NCI-H2227 (cell line): ENCODE results near the gene DDR2.
A peak's percentile ranks its signal among the peaks of the same experiment; 100 is the strongest.
"Not testable (repeated sequence)": the region's sequence is repeated elsewhere in the genome, so short reads cannot be mapped to it uniquely, and the experiment has no call there.

Experiments
- DNase-seq: peaks from one replicate; lab custom pipeline; 2025; ENCODE audit not compliant: unreplicated experiment; lab: John Stamatoyannopoulos, UW

DDR2 gene

DNA sequence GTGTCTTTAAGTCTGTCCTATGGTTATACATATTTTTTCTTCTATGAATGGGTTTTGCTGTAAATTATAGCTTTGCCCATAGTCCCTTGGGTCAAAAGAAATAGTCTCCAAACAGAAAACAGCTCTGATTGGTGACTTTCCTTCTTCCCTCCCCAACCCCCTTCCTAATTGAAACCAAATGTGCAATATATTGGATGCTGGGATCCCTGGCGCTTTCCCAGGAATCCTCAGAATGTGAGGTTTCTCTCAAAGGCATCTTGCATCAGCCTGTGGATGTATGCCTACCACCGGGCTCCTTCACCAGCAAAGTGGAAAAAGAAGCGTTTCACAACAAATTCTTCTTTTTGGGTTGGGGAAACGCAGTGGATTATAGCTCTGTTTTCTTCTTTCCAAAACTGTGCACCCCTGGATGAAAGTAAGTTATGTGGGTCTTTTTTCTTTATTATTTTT is at the start of gene DDR2:
TSS of gene DDR2 (plus strand) at position 248 of the 450 bp plus-strand sequence. CDS start 86,600 bp downstream, outside the sequence.
- DNase-seq = peak; percentile 68

DNA sequence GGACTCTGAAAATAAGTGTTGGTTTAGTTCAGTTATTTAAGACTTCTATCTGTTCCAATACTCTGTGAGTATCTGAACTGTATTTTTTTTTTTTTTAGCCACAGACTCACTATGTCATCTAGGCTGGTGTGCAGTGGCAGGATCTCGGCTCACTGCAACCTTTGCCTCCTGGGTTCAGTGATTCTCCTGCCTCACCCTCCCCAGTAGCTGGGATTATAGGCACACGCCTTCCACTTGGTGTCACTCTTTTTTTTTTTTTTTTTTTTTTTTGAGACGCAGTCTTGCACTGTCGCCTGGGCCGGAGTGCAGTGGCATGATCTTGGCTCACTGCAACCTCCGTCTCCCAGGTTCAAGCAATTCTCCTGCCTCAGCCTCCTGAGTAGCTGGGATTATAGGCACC is 49.4 kb upstream of the DDR2 start:
- not testable (repeated sequence) for DNase-seq

DNA sequence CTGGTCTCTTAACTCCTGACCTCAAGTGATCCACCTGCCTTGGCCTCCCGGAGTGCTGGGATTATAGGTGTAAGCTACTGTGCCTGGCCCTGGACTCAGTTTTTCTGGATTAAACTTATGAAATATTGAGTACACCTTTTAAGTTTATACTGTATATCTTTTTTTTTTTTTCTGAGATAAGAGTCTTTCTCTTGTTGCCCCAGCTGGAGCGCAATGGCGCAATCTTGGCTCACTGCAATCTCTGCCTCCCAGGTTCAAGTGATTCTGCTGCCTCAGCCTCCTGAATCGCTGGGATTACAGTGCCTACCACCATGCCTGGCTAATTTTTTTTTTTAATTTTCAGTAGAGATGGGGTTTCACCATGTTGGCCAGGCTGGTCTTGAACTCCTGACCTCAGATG is 47.2 kb upstream of the DDR2 start:
- not testable (repeated sequence) for DNase-seq

DNA sequence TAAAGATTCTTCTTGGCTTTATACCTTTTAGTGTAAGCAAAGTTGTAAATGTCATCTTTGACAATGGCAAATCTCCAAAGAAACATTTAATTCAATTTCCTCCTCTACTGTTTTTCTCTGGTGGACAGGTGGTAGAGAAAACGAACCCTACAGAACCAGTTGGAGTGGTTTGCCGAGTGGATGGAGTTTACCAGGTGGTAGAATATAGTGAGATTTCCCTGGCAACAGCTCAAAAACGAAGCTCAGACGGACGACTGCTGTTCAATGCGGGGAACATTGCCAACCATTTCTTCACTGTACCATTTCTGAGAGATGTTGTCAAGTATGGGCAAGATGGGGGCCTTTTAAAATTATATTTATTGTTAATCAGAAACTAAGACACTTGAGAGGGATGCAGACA is 44.9 kb upstream of the DDR2 start:
- DNase-seq = no peak

DNA sequence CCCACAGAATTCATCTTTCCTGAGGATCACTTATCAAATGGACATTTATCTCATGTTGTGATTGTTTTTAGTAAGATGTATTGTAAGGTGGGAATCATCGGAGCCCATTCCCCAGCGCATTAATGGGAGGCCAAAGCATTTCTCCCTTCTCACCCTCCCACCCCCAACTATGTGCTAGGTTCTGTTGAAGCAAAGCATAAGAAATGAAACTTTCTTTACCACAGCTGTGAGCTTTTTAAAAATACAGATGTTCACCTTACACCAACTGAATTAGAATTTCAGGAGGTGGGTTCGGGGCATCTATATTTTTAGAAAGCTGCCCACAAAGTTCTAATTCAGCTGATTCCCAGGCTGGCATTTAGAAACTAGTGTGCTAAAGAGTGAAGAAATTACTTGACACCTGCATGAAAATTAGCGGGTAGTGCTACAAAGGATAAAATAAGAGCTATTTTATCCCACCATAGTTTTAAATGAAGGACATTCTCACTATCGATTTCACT is 44.5 kb upstream of the DDR2 start:
- DNase-seq = no peak

DNA sequence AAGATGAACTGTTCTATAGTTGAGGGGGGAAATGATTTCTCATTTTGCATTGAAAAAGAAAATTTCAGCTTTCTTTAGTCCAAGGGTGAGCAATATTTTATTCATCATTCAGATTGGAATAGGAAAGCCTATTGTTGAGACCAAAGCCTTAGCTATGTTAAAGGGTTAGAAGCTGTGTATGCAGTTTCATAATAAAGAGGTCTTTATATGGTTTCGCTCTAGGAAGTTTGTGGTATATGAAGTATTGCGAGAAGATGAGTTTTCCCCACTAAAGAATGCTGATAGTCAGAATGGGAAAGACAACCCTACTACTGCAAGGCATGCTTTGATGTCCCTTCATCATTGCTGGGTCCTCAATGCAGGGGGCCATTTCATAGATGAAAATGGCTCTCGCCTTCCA is 42.2 kb upstream of the DDR2 start:
- DNase-seq = no peak

DNA sequence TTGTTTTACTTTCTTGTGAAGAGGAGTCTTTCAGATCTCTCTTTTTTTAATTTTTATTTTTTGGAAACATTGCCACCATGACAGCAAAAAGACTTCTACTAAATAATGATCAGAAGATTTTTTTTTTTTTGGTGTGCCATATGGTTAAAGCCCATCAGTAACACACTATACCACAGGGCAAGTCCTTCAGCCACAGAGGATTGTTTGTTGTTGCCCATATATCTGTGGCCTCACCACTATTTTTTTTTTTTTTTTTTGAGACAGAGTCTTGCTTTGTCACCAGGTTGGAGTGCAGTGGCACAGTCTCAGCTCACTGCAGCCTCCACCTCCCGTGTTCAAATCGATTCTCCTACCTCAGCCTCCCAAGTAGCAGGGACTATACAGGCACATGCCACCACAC is 41.6 kb upstream of the DDR2 start:
- DNase-seq = no peak

DNA sequence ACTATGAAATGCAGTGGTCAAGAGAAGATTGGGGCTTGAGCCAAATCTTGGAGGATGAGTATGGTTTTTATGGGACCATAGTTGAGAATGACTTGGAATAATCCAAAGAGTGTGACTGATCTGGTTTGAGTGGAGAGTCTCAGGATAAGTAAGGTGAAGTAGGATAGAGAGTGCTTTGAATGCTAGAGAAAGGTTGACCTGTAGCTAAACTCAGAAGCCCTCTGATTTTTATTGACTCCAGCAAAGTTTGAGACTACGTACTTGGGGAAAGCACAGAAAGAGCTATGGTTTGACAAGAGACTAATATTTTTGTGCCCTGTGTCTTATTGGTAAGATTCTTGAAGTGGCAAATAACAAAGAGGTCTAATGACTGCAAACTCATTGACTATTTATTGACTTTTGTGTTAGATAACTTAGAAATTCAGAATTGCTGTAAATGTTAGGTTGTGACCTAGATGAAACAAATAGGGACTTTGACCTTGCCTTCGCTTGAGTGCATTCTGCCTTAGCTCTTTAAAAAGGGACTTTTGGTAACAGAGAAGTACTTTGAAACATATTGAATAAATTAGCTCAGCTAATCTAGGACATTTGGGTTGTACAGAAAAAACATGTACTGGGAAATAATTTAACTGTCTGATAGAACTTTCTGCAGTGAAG is 35.6 kb upstream of the DDR2 start:
- no peak for DNase-seq

DNA sequence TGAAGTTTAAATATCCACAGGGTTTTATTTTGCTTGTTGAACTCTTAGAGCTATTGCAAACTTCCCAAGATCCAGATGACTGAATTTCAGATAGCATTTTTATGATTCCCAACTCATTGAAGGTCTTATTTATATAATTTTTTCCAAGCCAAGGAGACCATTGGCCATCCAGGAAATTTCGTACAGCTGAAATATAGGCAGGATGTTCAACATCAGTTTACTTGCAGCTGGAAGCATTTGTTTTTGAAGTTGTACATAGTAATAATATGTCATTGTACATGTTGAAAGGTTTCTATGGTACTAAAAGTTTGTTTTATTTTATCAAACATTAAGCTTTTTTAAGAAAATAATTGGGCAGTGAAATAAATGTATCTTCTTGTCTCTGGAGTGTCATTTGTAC is 32.8 kb upstream of the DDR2 start:
- no peak for DNase-seq

DNA sequence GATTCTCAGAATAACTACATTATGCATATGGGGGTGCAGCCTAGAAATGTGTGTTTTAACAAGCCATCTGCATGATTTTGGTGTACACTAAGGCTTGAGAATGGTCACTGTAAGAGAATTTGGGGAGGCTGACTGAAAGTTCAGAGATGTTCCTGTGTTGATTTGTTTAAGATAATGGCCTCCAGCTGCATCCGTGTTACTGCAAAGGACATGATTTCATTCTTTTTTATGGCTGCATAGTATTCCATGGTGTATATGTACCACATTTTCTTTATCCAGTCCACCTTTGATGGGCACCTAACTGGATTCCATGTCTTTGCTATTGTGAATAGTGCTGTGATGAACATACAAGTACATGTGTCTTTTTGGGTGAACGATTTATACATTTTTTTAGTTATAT is 29.1 kb upstream of the DDR2 start:
- DNase-seq = not testable (repeated sequence)

DNA sequence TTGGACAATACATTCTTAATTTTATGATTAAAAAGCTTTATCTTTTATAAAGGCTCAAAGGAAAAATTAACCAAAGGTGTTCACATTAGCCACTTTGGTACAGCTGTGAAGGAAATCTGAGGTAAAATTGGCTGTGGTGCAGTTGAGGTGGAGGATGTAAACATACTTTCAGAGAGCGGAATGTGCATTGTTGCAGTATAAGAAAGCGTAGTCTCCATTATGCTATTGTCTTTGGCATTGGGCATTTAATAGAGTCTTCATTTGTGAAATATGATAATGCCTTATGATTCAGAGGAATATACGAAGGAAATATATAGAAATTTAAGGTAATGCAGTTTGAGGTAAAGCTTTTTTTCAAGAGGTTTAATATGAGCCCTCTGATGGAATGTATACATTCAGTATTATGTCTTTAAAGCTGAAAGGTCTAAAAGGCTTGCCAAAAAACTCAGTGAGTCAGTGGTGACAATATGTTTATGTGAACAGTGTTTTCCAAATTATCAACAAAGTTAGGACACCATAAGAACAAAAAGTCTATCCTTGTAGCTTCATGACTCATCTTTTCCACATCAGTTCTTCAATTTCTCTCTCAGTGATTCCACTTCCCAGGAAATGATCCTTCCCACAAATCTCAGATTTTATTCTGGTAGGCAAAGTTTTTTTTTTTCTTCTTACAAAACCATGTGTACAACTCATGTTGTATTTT is 26.9 kb upstream of the DDR2 start:
- no peak for DNase-seq

DNA sequence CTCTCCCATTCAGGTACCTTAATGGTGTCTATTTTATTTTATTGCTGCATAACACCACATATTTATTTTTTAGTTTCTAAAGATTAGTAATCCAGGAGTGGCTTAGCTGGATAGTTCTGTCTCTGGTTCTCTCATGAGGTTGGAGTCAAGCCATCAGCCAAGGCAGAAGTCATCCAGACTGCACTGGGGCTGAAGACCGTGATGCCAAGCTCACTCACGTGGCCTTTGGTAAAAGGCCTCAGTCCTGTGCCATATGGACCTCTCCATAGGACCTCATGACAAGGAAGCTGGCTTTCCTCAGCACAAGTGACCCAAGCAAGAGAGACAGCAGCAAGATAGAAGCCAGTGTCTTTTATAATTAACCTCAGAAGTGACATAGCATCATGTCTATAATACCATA is 23.0 kb upstream of the DDR2 start:
- DNase-seq = no peak

DNA sequence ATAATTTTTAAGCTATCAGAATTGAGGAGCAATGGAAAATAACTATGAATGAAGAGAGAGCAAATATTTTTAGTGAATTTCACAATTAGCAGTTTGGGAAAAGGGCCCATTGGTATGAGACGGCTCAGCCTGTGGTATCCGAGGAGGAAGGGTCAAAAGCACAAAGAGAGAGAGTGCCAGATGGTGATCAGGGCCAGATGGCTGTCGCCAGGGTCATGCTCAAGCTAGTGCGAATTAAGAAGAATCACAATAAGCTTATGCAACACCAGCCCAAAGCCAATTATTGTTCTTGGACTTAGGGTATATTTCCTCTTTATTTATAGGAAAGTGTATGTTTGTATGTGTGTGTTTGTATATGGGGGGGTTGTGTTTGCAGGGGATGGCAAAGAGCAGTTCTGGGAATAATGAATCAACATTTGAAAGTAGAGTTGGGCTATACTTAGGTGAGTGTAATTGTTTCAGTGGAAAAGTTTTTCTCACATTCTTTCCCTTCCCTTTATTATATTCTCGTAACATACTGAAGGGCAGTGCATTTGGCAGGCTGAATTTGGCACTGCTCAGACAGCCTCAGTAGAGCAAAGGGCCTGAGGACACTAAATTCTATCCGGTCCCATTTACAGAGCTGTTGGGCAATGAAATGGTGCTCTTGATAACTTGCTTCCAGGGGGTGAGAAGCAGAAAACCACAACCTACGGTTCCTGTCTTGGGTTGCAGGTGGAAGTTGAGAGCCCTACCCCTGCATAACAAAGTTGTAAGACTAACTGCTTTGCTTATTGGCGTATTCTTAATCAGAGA is 19.5 kb upstream of the DDR2 start:
- DNase-seq = no peak

DNA sequence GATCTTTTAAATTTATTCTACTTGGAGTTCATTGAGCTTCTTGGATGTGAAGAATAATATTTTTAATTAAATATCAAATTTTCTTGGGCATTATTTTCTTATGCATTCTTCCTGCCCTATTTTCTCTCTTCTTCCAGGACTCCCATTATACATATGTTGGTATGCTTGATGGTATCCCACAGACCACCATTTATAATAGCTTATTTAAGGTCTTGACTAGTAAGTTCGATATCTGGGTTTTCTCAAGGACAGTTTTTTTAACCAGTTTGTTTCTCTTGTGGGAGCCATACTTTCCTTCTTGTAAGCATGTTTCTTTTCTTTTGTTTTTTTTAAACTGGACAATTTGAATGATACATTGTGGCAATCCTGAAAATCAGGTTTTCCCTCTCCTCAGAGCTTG is 15.4 kb upstream of the DDR2 start:
- no peak for DNase-seq

DNA sequence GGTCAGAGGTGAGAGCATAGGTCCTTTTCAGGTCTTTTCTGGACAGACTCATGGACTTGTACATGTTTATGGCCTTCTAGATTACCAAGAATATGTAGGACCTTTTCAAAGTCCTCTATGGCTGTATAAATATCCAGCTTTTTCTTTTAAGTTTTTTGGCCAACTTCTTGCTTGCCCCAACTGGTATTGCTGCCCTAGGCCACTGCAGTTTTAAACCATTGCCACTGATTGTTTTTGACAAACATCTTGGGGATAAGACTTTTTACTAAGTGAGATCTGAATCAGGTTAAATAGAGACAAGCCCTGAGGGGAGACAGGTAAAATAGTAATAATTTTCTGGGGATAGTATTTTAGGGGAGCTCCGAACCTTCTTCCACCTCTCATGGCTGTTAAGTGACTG is 14.8 kb upstream of the DDR2 start:
- no peak for DNase-seq

DNA sequence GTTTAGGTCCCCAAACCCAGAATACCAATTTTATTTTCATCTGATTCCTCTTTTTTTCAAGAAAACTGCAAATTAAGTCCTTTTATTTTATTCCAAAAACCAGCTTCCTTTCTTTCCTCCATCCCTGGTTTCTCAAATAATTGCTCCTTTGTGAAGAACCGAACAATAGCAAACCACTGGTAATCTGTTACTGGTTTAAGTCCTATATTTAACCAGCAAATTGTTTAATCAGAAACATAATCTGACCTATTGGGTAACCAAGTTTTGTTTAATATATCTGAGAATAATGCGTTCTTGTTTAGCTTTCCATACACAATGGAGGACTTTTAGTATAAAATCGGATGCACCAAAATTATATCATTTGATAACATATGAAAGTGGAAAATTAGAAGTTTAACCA is 13.2 kb upstream of the DDR2 start:
- DNase-seq = no peak

DNA sequence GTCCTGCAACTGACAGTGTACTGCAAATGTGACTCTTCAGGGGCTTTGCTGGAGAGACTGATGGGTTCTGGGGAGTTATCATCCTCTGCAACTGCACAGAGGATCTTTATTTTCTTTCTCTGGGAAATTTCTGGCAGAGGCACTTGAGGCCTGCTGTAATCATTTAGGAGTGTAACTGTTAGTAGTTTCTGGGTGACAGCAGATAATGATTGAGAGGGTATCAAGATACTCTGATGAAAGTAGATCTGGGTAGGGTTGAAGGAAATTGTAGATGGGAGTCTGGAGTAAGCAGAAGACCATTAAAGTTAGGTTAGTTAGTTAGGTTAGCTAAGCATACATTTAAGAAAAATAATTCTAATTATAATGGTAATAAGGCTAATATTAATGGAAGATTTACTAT is 11.0 kb upstream of the DDR2 start:
- no peak for DNase-seq

DNA sequence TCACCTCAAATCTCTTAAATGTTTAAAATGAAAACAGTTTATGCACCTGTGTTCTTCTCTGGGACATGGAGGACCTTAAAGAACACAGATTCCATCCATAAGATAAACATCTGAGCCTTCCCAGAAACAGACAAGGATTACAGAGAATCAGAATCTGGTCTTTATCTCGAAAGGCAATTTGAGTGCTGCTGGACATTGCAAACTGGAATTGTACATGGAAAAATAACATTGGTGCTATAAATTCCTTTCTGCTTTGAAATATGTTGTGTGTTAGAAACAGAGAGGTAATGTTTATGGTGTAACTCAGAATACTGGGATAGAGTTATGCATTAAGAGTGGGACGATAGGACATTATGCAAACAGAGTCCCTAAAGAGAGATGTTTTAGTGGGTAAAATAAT is 6.6 kb upstream of the DDR2 start:
- no peak for DNase-seq

DNA sequence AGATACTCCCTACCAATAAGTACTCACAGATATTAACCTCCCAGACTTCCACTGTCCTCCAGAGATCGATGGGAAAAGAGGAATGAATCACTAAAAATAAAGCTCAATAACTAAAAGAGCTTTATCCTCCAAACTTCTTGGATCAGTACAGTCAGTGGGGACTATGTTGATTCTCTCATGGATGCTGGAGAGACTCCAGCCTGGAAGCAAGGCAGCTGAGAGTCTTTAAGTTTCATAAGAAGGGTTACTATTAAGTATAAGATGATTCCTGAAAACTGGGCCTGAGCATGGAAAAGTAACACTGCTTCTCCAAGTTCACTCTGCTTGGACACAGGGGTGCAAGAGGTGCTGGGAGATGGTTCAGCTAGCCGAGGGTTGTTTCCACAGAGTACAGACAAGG is 6.2 kb upstream of the DDR2 start:
- no peak for DNase-seq

DNA sequence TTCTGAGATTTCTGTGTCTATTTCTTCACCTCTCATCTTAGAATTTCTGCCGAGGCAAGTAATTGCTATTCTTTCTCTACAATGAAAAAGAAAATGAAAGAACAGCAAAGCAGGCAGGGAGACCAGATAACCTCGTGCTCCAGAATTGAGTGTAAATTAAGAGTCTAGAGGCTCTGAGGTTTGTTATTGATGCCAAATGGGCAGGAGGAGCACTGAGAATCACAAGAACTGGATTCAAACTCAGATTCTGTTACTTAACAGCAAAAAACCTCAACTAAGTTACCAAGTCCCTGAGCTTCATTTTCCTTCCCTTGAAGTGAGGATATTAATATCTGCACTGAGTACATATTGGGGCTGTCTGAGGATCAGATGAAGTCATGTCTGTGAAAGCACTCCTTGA is 5.5 kb upstream of the DDR2 start:
- no peak for DNase-seq

DNA sequence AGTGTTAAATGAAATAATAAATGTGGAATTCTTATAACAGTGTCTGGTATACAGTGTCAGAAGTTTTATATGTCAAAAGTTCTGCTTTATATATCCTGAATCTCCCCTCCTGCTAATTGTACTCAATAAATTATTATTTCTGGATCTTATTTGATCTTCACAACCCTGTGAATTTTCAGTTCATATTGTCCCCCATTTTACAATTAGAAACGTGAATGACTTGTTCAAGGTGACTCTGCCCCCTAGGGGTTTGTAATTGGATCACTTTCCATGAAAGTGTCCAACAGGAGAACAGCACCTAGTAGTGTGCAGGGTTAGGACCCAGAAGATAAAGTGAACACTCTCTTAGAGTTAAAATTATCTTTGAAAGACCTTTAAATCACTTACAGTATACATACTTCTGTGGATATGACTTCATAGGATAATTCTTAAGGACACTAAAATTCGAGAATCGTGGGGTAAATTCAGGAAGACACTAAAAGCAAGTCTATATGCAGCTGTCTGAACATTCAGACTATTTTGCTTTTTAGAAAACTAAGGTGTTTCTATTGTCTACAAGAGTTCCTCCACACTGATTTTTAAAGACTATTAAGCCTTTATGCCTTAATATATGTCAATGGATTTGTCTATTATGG is 4.5 kb upstream of the DDR2 start:
- peak; percentile 27 for DNase-seq
